NOMO-1 treated with dmso at 0.1 percent for 144 hours (cell line): ENCODE results near the gene CA12.

Experiments
- DNase-seq: peaks from one replicate; lab custom pipeline; 2025; ENCODE audit not compliant: unreplicated experiment; lab: John Stamatoyannopoulos, UW

The CA12 gene

GRCh38 chr15:63360170-63360569 is 21.5 kb downstream of the CA12 start:
- no peak for DNase-seq

GRCh38 chr15:63358241-63359029 is 23.2 kb downstream of the CA12 start:
- DNase-seq = no peak

GRCh38 chr15:63357731-63358130 is 23.9 kb downstream of the CA12 start:
- no peak for DNase-seq

GRCh38 chr15:63357061-63357460 is 24.6 kb downstream of the CA12 start:
- no peak for DNase-seq

- DNase-seq = no peak
These were observed 26.6 kb downstream of the CA12 start for GRCh38 chr15:63354821-63355650.

GRCh38 chr15:63353887-63354286 is 27.8 kb downstream of the CA12 start:
- DNase-seq = no peak

GRCh38 chr15:63353261-63353660 is 28.4 kb downstream of the CA12 start:
- no peak for DNase-seq

- DNase-seq = no peak
These were observed 28.8 kb downstream of the CA12 start for GRCh38 chr15:63352808-63353207.

GRCh38 chr15:63351170-63351569 is 30.5 kb downstream of the CA12 start:
- DNase-seq = no peak

- DNase-seq = no peak
These were observed 31.4 kb downstream of the CA12 start for GRCh38 chr15:63350178-63350621.

- no peak for DNase-seq
These were observed 32.0 kb downstream of the CA12 start for GRCh38 chr15:63349621-63350020.

GRCh38 chr15:63349156-63349555 is 32.5 kb downstream of the CA12 start:
- DNase-seq = no peak

- peak; percentile 16 for DNase-seq
These were observed 33.3 kb downstream of the CA12 start for GRCh38 chr15:63348392-63348791.

- DNase-seq = no peak
These were observed 34.4 kb downstream of the CA12 start for GRCh38 chr15:63347074-63347857.

GRCh38 chr15:63345391-63345752 is 36.3 kb downstream of the CA12 start:
- DNase-seq = no peak

GRCh38 chr15:63344731-63345390 is 36.8 kb downstream of the CA12 start:
- no peak for DNase-seq

- peak; percentile 10 for DNase-seq
These were observed 38.6 kb downstream of the CA12 start for GRCh38 chr15:63342996-63343562.

- no peak for DNase-seq
These were observed 39.7 kb downstream of the CA12 start for GRCh38 chr15:63341898-63342297.

- no peak for DNase-seq
These were observed 40.8 kb downstream of the CA12 start for GRCh38 chr15:63340878-63341277.

- DNase-seq = no peak
These were observed 41.3 kb downstream of the CA12 start for GRCh38 chr15:63340353-63340752.

GRCh38 chr15:63339836-63340235 is 41.8 kb downstream of the CA12 start:
- DNase-seq = no peak
